ENCODE measurements around the gene MAP7. TPM values are rescaled to one million over a fixed set of nuclear protein-coding genes. Genes with fewer than 3 reads are reported as not detected.
A peak's percentile ranks its signal among the peaks of the same experiment; 100 is the strongest.

The MAP7 gene
- total RNA-seq, 1 donor from 2014 or later = 3.2 TPM

DNA sequence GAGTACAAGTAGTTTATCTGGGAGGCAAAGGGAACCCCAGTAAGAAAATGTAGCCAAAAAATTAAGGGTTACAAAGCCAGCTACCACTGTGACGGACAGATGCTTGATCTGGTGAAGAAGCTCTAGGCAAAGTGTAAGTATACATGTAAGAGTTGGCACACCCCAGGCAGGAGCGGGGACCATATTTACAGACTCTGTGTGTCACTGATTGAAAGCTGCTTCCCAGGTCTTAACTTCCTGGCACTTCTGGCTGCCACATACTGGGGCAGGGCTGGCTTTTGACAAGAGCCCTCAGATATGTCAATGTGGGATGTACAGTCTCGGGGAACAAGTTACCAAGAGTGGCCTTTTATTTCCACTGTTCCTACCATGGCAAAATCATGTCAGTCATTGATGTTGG is 212.6 kb downstream of the MAP7 start:
- intact Hi-C loops (cut with DNase I) = no loop called here
- ATAC-seq = no peak

DNA sequence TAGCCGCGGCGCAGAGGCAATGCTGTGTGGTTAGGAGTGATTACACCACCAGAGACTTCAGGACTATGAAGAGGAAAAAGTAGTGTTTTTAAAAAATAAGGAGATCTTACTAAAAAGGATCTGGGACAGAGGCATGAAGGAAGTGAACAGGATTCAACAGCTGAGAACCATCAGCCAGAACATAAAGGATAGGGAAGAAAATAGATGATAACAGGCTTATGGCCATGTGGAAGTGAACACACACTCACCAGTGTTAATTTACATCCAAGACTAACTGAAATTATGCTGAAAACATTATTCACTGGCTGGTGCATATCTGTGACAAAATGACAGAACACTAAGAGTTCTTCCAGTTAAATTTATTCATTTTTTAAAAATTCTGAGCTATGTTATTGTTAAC is 213.1 kb downstream of the MAP7 start:
- DNase-seq (ENCODE audit: missing footprints) = no peak
- intact Hi-C loops (cut with DNase I) = no loop called here
- ATAC-seq = no peak

More for the DNA sequence above, 212.6 kb downstream of the MAP7 start:
- DNase-seq (ENCODE audit: missing footprints) = no peak

DNA sequence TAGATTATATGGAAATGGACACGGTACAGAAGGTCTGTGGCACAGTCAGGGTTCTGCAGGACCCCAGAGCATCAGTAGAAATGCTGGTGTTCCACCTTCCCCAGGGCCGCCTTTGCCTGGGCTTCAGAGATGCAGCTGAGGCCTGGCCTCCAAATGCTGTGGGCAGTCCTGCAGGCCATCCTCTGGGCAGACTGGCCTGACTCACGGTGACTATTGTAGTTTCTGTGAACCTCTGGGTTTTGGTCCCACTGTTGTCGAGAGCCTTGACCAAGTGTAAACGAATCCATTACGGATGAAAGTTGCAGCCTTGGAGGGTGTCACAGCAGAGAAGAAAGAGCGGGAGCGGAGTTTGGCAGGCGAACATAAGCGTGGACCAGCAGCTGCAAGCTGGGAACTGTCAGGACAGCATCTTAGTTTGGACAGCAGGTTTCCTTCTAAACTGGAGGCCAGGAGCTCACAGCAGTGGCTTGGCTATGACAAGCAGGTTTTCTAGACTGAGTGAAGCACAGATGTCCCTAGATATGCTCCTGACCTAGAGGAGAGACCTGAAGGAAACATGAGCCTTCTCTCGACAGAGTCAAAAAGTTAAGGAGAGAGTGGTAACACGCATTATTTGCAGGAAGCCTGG is 214.4 kb downstream of the MAP7 start:
- DNase-seq (ENCODE audit: missing footprints) (no peak), ATAC-seq (peak; percentile 61)
- intact Hi-C loops (cut with DNase I) = no loop called here

DNA sequence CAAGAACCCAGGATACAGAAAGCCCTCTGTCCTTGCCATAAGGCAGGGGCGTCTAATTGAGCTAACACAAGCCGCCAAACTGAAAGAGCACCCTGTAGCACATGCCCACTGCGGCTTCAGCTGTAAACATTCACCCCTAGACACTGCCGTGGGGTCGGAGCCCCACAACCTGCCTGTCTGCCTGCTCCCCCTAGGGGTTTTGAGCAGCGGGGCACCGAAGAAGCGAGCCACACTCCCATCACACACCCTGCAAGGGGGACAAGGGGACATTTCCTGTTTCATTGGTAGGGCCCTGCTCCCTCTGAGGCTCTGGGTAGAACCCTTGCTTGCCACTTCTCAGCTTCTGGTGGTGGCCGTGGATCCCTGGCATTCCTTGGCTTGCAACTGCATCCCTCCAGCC is 215.4 kb downstream of the MAP7 start:
- ATAC-seq = no peak

DNA sequence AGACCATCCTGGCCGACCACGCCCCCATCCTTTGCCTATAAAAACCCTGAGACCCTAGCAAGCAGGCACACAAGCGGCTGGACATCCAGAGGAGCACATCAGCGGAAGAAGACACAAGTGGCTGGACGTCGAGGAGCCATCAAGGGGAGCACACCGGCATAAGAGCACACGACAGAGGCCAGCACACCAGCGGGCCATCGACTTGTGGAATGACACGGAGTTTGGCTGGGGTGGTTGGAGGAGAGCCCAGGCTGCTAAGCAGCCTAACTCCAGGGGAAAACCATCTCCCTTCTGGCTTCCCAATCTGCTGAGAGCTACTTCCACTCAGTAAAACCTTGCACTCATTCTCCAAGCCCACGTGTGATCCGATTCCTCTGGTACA is 215.8 kb downstream of the MAP7 start:
- DNase-seq (ENCODE audit: missing footprints) (peak; percentile 71), ATAC-seq (peak; percentile 69)
- intact Hi-C loops (cut with DNase I) = no loop called here

More for the DNA sequence above, 215.4 kb downstream of the MAP7 start:
- intact Hi-C loops (cut with DNase I) = no loop called here
- no peak for DNase-seq (ENCODE audit: missing footprints)

DNA sequence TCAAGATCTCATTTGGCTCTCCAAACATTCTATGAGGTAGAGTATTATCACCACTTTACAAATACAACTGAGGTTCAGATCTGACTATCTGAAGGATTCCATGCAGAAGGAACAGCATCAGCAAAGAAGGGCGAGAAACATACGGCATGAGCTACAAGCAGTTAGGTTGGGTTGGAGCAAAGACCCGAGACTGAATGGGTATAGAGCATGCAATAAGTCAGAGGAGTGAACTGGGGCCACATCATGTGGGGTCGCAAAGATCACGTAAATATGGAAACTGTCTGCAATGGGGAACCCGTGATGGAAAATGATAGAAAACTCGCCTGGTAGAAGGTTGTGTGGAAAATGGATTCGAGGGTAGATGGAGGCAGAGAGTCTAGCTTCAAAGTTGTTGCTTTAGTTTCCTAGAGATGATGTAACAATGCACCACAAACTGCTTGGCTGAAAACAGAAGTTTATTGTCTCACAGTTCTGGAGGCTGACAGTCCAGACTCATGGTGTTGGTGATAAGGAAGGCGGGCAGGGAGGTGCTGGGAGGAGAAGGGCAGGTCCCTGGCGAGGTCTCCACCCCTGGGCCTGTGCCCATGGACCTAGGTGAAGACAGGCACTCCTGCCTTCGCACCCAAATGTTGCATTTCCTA is 216.3 kb downstream of the MAP7 start:
- ATAC-seq (no peak), DNase-seq (ENCODE audit: missing footprints) (no peak)
- intact Hi-C loops (cut with DNase I) = no loop called here

DNA sequence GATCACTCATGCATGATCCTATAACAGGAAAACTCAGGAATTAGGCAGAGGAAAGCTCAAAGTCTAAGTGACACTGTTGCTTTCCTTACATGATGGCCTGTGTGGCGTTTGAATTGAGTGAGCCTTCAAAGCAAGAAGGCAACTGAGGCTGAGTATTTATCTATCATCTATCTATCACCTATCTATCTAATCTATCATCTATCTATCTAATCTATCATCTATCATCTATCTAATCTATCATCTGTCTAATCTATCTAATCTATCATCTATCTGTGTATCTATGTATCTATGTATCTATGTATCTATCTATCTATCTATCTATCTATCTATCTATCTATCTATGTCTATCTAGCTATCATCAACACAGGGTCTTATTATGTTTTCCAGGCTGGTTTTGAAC is 218.8 kb downstream of the MAP7 start:
- DNase-seq (ENCODE audit: missing footprints) (no peak), ATAC-seq (no peak)
- intact Hi-C loops (cut with DNase I) = no loop called here

DNA sequence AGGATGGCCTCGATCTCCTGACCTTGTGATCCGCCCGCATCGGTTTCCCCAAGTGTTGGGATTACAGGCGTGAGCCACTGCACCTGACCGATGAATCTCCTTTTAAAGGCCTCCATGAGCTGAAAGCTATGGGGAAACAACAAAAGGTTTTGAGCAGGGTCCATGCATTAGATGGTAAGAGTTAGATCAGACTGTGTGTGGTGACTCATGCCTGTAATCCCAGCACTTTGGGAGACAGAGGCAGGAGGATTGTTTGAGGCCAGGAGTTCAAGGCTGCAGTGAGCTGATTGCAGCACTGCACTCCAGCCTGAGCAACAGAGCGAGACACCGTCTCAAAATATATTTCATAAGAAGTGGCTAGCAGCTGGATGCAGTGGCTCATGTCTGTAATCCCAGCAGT is 219.6 kb downstream of the MAP7 start:
- intact Hi-C loops (cut with DNase I) = no loop called here
- ATAC-seq (no peak), DNase-seq (ENCODE audit: missing footprints) (no peak)

DNA sequence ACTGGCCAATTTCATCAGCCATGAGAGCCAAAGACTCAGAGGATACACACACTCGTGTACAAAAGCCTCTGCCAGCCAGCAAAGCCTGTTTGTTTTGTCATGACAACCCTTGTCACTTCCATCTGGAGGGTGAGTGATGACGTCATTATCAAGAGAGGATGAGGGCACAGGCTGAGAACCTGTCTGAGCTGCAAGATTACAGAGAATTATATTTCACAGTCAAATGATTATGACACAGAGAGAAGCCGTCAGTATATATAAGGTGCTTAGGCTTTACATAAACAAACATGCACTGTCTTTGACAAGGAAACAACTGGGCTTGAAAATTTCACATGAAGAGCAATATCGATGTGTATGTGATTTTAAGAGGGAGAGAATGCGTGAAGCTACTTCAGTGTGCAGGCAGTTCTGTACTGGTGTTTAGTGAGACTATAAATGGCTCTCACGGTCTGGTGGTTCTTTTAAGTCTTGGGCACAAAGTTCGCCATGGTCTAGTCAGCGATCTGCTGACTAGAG is 224.1 kb downstream of the MAP7 start:
- intact Hi-C loops (cut with DNase I) = no loop called here
- ATAC-seq = no peak
- no peak for DNase-seq (ENCODE audit: missing footprints)

DNA sequence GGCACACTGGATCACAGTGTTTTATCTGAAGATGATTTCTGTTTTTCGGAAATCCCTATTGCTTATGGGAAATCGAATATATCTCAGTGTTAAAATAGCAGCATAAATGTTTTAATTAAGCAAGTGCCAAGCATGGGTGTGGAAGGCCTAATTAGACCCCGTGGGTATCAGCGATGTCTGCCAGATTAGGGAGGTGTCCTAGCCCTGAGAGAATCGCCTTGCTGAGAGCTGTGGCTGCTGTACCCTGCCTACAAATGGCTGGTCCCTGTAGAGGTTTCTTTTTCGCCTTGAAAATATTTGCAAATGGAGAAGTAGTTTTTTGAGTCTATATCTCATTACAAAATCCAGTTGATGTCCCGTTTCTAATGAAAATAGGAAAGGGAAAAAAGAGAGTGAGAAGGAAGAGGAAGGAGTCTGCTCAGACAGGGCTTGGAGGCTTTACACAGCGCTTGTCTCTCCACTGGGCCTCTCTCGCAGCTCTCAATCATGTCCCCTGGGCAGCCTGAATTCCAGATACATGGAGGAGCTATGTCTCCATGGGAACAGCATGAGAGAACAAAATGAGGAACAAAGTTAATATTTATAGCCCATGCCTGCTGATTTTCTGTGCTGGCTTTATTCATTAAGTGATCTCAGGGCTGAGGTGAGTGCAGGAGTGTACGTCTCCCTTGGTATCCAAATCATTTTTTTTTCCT is 225.4 kb downstream of the MAP7 start:
- ATAC-seq (peak; percentile 75), DNase-seq (ENCODE audit: missing footprints) (no peak)
- intact Hi-C loops (cut with DNase I) = no loop called here

DNA sequence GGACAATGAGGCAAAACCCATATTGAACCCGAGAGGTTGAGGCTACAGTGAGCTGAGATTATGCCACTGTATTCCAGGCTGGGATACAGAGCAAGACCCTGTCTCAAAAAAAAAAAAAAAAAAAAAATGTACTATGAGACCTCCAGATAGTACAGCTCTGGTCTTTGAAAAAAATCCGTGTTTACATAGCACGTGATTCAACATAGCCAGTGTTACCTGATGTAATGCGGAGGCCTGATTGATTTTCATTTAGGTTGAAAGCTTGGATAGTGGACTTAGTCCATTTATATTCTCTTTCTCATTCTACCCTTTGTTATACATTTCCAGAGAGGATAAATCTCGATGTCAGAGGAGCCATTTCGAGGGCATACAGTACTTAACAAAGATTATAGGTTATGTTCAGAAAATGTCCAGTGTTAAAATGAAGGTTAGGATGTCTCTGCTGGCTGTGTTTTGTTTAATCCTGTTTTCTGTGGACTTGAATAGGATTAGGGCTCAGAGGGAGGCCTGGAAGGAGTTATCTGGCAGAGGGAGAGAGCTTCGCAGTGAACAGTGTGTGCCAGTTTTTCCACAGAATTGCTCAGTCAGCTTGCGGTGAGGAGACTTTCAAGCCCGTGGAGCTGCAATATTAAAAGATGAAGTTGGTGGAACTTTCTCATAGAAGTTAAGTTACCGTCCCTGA is 226.7 kb downstream of the MAP7 start:
- DNase-seq (ENCODE audit: missing footprints) (no peak), ATAC-seq (peak; percentile 76)
- intact Hi-C loops (cut with DNase I) = no loop called here

DNA sequence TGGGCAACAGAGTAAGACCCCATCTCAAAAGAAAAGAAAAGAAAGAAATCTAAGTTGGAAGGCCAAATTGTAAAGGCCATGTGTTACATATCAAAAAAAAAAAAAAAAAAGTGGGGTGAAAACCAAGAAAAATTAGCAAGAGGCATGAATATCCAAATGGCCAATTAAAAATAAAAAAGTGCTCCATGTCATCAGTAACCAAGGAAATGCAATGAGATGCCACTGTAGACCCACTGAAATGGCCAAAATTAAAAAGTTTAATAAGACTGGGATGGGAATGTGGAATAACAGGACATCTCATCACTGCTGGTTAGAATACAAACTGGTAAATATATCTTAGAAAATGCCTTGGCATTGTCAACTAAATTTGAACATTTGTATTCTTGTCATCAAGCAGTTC is 230.5 kb downstream of the MAP7 start:
- ATAC-seq (no peak), DNase-seq (ENCODE audit: missing footprints) (no peak)
- intact Hi-C loops (cut with DNase I) = loop anchor here (5.0 kb wide), 2 partner anchors 782 to 812 kb away; no protein-coding TSS in a partner anchor

DNA sequence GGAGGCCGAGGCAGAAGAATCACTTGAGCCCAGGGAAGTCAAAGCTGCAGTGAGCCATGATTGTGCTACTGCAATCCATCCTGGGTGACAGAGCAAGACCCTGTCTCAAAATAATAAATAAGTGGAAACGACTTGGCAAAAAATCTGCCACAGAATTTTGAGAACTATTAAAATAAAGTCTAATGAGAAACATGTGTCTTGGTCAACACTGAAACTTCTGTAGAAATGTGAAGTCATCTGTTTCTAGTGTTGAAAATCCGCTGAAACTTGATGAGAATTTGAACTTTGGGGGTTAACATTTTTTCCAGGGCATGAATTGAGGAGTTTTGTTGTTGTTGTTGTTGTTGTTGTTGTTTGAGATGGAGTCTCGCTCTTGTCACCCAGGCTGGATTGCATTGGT is 231.5 kb downstream of the MAP7 start:
- no peak for ATAC-seq
- DNase-seq (ENCODE audit: missing footprints) = no peak
- intact Hi-C loops (cut with DNase I) = loop anchor here (5.0 kb wide), 2 partner anchors 781 to 811 kb away; no protein-coding TSS in a partner anchor

DNA sequence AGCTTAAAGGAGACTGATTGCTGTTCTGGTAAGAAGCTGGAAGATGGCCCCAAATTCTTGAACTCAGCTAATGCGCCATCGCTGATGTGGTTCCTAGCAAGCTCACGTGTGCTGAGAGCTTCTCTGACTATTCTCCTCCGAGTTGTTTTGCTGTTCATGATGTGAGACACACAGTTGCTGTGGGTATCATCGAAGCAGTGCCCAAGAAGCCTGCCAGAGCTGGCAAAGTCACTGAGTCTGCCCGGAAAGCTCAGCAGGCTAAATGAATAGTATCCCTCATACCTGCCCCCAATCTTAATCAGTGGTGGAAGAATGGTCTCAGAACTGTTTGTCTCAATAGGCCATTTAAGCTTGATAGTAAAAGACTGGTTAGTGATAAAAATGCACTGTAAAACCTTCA is 232.3 kb downstream of the MAP7 start:
- DNase-seq (ENCODE audit: missing footprints) = no peak
- no peak for ATAC-seq
- intact Hi-C loops (cut with DNase I) = loop anchor here (5.0 kb wide), 2 partner anchors 781 to 811 kb away; no protein-coding TSS in a partner anchor

DNA sequence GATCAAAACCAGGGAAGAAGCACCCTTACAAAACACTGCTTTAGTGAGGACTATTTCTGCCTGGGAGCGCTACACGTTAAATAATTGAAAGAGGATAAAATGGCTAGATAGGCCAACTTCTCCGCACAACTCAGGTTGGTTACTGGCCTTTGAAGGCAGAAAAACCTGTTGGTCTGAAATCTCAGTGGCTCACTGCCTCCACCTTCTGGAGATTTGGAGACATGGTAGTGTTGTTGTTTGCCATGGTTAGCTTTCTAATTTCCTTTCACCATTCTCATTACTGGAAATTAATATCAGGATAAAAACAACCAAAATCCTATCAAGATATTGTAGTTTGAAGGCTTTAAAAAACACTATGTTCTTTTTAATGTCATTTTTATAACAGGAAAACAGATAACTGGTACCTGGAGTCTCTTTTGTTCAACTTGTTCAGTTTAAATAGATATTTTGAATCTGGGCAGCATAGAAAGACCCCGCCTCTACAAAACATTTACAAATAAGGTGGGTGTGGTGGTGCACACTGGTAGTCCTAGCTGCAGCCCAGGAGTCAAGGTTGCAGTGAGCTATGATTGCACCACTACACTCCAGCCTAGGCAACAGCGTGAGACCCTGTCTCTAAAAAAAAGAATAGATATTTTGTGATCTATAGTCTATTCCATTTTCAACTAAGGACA is 233.1 kb downstream of the MAP7 start:
- ATAC-seq = no peak
- DNase-seq (ENCODE audit: missing footprints) = no peak
- intact Hi-C loops (cut with DNase I) = loop anchor here (5.0 kb wide), 2 partner anchors 780 to 810 kb away; no protein-coding TSS in a partner anchor

DNA sequence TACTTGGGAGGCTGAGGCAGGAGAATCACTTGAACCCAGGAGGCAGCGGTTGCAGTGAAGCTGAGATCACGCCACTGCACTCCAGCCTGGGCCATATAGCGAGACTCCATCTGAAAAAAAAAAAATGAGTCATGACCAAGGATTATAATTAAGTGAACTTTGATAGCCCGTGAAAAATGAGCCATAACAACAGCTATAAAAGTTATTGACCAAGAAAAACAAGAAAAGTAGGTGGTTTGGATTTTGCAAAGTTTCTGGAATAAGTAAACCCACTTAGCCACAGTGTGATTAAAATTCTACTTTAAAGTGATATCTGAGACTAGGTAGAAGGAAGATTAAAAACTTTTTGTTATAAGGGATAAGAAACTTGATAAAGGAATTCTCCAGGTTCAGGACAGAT is 234.6 kb downstream of the MAP7 start:
- intact Hi-C loops (cut with DNase I) = loop anchor here (5.0 kb wide), 2 partner anchors 778 to 808 kb away; no protein-coding TSS in a partner anchor
- DNase-seq (ENCODE audit: missing footprints) (no peak), ATAC-seq (no peak)

DNA sequence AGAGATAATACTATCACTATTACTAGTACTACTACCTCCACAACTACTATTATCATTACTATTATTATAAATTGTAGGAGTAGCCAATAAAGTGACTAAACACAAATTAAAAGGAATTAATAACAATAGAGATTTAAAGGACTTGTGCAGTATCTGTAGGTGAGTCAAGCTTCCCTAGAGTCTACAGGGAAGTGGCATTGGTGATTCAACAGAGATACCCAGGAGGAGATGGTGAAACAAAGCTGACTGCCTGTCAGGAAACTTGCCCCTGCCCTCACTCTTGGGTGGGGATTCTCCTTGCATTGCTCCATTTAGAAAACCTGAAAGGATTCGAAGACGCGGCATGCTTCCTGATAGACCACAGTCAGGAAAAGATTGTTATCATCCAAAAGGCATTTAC is 237.2 kb downstream of the MAP7 start:
- intact Hi-C loops (cut with DNase I) = no loop called here
- ATAC-seq = no peak

DNA sequence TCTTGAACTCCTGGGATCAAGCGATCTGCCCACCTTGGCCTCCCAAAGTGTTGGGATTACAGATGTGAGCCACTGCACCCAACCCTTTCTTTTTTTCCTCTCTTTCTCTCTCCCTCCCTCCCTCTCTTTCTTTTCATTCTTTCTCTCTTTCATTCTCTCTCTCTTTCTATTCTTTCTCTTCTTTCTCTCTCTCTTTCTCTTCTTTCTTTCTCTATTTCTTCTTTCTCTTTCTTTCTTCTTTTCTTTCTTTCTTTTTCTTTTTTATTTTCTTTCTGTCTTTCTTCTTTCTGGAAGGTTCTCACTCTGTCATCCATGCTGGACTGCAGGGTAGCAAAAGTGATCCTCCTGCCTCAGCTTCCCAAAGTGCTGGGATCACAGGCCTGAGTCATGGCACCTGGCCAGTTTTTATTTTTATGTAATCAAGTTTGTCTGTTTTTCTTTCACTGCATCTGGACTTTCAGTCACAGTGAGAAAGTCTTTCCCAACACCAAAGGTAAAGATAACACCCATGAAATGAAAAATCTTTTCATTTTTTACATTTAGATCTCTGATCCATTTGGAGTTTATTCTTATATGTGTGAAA is 240.4 kb downstream of the MAP7 start:
- intact Hi-C loops (cut with DNase I) = no loop called here
- ATAC-seq (no peak), DNase-seq (ENCODE audit: missing footprints) (no peak)

More for the DNA sequence above, 237.2 kb downstream of the MAP7 start:
- DNase-seq (ENCODE audit: missing footprints) = no peak
